Measurements from ENCODE around the gene AAGAB.
"Not testable (repeated sequence)": the region's sequence is repeated elsewhere in the genome, so short reads cannot be mapped to it uniquely, and the experiment has no call there.

The AAGAB gene, protein sequence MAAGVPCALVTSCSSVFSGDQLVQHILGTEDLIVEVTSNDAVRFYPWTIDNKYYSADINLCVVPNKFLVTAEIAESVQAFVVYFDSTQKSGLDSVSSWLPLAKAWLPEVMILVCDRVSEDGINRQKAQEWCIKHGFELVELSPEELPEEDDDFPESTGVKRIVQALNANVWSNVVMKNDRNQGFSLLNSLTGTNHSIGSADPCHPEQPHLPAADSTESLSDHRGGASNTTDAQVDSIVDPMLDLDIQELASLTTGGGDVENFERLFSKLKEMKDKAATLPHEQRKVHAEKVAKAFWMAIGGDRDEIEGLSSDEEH

DNA sequence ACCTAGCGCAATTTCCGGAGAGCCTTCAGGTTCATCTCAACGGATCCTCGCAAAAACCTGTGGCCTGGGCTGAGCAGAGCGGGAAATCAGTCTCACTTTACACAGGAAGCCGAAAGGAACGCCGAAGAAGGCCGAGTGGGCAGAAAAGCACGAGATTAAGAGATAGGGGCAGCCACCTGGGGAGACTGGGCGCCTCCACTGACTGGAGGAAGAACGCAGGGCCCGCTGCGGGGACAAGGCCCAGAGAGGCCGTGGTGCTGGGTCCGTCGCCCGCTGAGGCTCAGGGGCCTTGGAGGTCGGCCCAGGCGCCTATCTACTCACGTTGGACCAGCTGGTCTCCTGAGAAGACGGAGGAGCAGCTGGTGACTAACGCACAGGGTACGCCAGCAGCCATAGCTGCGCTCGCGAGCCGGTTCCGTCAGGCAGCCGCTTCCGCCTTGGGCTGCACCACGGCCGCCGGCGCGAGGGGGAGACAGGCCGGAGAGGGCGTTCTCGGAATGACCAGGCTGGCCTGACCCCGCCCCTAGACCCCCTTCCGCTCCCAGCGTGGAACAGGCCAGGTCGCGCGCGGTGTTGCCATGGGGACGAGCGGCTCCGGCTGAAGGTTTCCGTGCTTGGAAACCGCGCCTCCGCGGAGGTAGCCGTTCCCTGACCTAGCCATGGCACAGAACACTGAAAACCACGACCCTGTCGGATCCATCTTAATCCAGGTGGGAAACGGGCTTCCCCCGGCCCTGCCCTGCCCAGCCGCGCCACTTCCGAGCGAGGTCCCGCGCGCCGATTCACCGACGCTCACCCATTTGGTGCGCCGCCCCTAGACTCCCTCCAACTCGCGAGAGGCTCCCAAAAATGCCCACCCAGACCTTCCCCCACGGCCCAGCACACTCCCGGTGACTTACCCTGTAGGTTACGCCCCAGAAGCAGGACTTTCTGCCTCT lies at the start of gene AAGAB, which contains the start of gene IQCH:
Gene AAGAB, minus strand, starts transcription at position 424 of the 938 bp plus-strand sequence. Its CDS starts 30 bp downstream, at position 394.
Gene IQCH, plus strand, starts transcription at position 549 of the 938 bp plus-strand sequence. Its CDS starts 111 bp downstream, at position 660.
- peak; percentile 99 to 100 for DNase-seq

DNA sequence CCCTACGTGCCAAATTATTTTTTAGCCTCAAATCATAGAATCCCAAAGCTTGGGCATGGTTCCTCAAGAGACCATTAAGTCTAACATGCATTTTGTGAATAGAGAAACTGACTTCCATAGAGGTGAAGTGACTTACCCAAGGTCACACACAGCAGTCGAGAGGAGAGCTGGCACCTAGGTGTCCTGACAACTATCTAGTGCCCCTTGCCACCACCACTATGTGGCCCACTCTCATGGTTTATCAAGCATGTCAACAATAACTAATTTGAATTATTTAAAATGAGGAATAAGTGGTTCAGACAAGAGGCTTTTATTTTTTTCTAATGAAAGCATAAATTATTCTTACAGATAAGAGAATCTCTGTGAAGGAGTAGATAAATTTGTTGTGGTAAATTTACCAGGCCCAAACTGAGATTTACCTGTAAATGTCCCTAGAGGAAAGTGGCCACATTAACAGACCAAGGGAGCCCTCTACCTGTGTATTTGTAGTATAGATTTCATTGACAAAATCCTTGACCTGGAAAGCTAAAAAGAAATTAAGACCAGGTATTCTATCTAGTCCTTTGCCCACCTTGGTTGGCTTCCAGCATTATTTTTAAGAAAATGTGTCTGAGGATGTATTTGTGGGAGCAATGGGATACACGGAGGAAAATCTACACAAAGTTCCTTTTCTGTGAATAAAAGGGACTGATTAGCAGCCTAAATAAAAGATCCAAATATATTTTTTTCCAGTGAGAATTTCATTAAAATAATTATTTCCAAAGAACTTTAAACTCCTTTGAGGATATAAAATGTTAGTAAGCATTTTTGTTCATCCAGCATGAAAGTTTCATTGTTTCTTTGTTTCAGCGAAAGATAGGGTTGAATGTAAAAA lies 49.3 kb upstream of the AAGAB start:
- no peak for DNase-seq

DNA sequence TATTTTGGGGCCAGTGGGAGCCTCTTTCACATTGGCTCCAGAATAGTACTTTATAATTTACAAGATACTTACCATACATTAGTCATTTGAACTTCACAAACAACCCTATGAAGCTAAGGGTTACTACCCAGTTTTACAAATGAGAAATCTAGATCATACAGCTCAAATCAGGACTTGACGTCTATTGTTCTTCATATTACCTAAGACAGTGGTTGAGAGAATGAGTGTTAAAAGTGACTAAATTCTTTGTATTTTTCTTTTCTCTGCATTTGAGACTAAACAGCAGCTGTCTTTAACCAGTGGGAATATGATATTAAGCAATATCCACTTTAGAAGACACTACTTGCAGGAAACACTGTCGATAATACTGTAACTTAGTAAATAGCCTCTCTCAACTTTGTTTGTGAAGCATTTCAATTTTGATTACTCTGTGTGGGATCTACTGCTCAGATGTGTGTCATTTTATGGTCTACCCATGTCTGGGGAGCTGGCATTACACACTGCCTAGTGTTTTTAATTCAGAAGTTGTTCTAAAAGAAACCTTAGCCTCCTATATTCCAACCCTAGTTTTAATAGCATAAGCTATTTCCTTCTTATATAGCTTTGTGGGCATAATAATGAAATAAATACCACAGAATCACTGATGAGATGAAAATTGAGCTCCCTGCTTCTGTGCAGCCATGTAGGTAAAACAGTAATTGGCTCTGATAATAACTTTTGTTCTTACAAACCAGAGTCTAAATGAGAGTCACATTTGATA lies 46.0 kb upstream of the AAGAB start:
- no peak for DNase-seq

DNA sequence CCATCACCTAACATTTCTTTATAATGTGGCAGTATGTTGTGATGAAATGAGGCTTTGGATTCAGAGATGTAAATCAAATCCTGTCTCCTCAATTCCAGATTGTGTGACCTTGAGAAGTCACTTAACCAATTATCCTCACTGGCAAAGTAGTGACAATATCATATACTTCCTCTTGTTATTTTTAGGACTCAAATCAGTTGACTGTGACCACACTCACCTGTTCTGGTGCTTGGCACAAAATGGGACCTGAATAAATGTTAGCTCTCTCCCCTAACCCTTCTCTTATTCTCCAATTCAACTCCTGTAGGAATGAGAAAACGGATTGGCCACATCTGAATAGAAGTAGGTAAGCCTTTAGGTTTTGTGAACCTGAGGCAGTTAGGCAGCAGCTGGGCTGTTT lies 42.2 kb upstream of the AAGAB start:
- DNase-seq: no peak

DNA sequence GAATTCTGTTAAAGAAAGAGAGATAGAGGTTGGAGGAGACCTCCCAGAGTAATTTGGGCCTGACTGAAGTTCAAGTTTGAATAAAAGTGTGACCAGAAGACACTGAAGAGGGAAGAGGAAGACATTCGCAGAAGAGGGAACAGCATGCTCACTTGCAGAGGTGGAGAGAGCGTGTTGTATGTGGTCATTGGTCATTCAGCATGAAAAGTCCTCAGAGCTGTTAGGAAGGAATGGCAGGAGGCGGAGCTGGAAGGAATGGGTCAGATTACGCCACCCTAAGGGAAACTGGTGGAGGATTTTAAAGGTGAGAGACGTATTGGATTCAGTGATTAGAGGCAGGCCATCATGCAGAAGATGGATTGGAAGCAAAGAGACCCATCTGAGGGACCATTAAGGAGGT lies 41.7 kb upstream of the AAGAB start:
- DNase-seq: no peak

DNA sequence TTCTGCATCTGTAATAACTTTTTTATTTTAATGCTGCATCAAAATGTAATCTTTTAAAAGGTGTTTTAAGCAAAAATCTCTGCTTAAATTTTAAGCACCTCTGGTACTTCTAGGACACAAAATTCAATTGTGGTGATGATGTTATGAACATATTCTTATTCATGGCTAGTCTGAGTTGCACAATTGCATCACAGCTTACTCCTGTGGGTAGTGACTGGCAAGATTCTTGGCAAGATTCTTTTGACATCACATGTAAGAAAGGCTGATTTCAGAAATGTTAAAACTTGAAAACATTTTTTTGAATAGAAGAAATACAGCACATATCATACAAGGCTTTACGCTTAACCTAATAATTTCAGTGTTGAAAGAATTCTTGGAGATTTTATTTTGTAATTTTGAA lies 35.9 kb upstream of the AAGAB start:
- no peak for DNase-seq

DNA sequence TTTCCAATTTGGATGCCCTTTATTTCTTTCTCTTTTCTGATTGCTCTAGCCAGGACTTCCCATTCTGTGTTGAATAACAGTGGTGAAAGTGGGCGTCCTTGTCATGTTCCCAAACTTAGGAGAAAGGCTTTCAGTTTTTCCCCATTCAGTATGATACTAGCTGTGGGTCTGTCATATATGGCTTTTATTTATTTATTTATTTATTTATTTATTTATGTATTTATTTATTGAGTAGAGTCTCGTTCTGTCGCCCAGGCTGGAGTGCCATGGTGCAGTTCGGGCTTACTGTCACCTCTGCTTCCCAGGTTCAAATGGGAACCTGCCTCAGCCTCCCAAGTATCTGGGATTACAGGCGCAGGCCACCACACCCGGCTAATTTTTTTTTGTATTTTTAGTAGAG lies 31.9 kb upstream of the AAGAB start:
- not testable (repeated sequence) for DNase-seq

DNA sequence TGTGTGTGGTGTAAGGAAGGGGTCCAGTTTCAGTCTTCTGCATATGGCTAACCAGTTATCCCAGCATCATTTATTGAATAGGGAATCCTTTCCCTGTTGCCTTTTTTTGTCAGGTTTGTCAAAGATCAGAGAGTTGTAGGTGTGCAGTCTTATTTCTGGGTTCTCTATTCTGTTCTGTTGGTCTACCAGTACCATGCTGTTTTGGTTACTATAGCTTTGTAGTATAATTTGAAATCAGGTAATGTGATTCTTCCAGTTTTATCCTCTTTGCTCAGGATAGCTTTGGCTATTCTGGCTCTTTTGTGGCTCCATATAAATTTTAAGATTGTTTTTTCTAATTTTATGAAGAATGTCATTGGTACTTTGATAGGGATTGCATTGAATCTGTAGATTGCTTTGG lies 31.2 kb upstream of the AAGAB start:
- not testable (repeated sequence) for DNase-seq

DNA sequence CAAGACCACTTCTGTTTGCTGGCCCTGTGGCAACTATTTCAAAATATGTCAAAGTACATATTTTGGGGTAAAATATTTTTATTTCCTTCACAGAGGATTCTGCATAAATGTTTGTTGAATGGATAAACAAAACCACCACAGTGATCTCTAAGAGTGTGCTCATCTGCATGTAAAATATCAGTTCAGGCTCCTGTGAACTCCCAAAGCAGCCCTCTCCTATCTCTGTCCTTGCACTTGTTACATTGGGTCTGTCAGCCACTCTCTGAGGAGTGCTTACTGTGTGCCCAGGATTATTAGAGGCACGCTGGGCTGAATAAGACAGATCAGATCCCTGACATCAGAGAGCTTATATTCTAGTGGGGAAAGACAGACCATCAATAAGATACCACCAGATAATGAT lies 27.3 kb upstream of the AAGAB start:
- no peak for DNase-seq

DNA sequence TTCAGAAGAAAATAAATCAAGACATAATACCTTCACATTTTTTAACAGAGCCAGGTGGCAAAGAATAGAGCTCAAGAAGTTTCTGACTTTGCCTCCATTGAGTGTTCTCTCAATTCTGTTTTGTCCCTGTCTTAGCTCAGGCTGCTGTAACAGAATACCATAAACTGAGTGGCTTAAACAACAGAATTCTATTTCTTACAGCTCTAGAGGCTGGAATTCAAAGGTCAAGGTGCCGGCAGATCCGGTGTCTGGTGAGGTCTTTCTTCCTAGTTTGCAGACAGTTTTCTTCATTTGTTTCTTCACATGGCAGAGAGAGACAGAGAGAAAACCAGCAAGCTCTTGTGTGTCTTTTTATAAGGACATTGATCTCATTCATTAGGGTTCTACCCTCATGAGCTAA lies 25.8 kb upstream of the AAGAB start:
- no peak for DNase-seq

DNA sequence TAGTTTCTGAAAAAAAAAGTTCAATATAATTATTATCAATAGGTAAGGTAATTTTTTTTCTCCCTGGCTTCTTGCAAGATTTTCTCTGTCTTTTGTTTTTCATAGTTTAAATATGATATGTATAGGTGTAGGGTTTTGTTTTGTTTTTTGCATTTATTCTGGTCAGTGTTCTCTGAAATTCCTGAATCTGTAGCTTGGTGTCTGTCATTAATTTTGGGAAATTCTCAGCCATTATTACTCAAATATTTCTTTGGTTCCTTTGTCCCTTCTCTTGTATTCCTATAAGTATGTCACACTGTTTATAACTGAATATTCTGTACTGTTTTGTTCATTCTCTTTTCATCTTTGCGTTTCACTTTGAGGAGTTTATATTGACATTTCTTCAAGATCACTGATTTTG lies 22.2 kb upstream of the AAGAB start:
- no peak for DNase-seq

DNA sequence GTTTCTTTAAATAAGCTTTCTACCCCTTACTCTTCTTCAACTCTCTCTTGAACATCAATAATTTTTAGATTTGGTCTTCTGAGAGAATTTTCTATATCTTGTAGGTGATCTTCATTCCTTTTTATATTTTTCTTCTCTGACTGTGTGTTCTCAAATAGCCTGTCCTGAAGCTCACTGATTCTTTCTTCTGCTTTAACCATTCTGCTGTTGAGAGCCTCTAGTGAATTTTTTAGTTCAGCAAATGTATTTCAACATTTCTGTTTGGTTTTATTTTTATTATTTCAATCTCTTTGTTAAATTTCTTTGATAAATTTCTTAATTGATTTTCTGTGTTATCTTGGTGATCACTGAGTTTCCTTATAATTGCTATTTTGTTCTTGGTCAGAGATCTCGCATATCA lies 19.8 kb upstream of the AAGAB start:
- no peak for DNase-seq

DNA sequence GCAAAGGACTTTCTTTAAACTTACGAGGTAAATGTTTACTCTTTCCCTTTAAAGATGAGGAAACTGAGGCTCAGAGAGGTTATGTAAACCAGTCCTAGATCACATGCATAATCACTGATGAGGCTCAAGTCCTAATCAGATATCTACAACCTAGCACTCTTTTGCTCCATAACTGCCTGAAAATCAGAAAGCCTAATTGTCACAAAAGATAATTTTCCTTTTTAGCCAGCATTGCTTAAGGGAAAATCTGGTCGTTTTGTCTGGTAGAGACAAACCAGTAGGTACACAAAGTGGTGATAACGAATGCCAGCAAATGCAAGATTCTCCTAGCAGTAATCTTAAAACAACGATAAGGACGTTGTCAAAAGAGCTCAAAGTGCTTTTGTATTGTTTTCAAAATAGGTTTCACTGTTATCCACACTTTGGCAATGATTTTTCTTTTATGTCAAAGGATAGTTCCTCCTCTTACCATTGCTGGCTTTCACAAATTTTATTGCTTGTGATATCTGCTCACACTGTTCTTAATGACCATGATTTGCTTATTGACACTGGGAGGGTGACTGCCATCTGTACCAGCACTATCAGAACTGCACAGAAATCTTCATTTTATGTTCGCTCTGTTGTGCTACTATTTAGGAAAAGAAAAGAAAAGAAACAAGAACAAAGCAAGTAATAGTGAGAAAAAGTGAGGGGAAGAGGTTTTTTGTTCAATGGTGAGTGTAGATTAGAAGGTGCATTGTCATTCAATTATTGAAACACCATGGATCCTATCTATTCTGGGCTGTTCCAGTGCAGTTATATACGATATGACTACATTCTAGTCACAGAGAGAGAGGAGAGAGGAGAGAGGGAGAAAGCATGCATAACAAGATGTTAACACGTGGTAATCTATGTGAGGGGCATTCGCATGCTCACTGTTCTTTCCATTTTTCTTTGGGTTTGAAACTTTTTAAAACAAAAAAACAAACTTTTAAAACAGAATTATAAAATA lies 13.8 kb upstream of the AAGAB start:
- DNase-seq: no peak

DNA sequence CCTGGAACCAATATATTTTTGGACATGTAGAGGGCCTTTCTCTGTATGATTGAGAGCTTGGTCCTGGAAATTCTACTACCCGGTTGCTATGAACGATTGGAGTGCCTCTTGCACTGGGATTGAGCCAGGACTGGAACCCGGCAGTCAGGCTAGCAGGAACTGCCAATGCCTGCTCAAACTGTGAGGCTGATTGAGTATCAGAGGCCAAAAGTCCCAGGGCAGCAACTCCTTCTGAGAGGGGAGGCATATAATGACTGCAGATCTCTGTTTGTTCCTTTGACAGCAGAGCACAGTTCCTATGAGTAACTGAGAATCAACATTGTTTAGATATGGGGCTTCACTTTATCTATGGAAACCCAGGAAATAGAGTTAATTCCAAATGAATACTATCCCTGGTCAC lies 13.0 kb upstream of the AAGAB start:
- DNase-seq: no peak

DNA sequence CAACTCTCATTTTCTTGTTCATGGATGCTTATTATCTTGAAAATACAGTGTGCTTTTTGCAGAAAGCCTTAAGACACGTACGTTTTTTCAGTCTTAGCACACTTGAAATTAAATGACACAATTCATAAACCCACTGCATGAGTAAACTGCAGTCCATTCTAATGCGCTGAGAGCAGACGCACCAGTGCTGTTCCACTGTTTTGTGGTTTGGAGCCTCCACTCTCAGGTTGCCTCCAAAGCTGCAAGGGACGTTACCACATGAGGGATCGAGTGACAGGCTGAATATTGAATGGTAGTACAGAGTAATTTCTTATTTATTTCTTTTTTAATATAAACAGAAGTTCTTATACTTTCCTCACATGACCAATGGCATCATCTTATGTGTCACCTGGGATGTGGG lies 12.4 kb upstream of the AAGAB start:
- no peak for DNase-seq

DNA sequence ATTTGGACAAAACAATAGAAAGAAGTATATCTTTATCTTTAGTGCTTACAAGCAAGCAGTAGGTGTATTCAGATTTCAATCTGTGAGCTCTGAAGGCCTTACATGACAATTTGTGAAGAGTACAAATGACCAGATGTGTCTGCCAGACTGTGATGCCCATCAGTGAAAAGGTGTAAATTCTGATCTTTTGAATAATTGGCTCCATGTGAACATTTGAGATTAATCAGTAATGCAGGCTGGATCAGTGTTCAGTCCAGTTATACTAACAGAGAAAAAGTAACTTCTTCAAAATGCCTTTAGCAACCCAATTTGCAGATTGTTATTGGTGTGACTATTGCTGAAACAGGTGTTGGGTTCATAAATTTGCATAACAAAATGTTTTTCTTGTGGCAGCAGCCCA lies 5.3 kb upstream of the AAGAB start:
- no peak for DNase-seq

DNA sequence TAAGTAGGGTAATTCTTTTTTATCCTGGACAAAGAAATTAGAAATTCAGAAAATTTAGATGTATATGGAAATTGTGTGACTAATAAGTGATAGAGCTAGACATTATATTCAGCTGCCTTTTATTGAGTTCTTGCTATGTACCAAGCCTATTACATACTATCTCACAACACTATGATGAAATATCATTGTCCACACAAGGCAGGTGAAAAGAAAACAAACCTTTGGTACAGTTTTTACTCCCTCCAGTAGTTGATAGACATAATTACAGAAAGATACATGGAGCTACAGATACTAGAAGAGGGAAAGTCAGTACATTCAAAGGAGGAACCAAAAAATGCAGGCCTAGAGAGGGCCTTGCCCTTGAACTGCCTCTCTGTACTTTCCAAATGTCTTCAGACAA lies 4.9 kb upstream of the AAGAB start:
- DNase-seq: no peak

DNA sequence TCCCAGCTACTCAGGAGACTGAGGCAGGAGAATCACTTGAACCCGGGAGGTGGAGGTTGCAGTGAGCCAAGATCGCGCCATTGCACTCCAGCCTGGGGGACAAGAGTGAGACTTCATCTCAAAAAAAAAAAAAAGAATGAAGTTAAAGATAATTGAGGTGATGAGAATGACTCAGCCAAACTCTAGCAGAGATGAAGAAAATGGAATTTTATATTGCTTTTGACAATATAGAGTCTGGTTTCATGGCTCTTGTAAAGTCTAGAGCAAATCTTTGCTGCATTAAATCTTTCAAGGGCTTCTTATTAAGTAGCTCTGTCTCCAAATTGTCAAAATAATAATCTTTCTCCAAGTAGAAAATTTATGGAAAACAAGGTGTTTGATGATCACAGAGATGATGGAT lies 4.0 kb upstream of the AAGAB start:
- not testable (repeated sequence) for DNase-seq

DNA sequence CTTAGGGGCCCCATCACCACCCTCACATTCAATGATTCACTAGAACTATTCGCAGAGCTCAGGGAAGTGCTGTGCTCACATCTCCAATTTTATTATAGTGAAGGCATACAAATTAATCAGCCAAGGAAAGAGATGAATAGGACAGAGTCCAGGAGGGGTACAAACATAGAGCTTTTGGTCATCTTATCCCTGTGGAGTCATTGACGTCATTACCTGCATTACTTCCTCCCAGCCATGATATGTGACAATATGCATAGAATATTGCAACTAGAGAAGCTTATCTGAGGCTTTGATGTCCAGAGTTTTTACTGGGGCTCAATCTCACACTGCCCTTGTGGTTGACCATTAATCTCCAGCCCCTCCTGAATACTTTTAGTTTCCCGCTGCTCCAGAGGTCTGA lies 1.6 kb upstream of the AAGAB start:
- no peak for DNase-seq

DNA sequence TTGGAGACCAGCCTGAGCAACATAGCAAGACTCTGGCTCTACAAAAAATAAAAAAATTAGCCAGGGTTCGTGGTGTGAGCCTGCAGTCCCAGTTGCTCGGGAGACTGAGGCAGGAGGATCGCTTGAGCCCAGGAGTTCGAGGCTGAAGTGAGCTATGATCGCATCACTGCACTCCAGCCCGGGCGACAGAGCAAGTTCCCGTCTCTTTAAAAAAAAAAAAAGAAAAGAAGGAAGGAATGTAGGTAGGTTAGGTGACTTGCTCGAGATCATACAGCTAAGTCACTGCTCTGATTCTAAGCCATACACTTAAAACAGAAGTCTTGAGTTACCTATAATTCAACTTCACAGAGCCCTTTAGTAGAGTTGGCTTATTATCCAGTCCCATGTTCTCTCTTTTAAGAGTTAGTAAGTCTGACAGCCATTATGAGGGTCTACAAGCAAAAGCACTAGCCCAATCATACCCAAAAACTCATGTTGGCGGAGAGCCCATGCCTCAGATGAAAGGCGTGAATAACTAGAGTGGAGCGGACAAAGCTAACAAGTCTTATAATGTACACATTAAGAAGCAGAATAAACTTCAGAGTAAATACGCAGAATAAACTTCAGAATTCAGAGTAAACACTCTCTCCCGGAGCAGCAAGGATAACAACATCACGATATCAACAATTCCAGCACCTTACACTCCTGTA lies 768 bp downstream of the AAGAB start:
- peak in 1 of 2 experiments; percentile 22 for DNase-seq
